Measurements from ENCODE around the gene AHNAK.
A peak's percentile ranks its signal among the peaks of the same experiment; 100 is the strongest.

AHNAK gene

DNA sequence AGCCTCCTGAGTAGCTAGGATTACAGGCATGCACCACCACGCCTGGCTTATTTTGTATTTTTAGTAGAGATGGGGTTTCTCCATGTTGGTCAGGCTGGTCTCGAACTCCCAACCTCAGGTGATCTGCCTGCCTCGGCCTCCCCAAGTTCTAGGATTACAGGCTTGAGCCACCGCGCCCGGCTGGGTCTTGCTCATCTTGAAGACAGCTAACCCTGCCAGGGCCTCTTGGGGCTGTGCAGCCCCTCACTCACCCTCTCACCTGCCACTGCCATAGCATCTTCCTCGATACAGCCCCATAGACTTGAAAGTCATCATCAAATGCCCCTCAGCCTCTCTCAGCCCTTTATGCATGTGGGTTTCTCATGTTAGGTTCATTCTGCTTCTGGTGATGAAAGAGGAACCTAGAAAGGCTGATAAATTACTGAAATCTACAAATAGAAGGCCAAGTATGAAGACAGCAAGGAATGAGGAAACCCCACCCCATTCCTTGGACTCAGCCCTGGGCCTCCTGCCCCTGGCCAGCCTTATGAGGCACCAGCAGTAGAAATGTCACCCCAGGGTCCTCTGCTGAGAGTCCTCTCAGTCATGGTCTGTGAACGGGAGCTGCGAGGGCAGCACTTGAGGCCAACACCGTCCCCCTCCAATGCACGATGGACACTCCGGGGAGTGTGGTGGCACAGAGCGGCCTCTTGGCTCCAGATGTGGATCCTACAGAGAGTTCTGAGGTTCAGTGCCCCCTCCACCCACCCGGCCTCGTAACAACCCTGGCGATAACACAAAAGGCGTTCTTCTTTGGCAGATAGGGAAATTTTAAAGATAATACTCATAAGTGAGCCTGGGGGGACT is 103.0 kb downstream of the AHNAK start:
- peak; percentile 62 for DNase-seq (ENCODE audit: low read depth)
- peak overlapping the region; percentile 46 for H3K4me3 ChIP-seq (replicated peaks; ENCODE audit: low read depth, low read length)
- no peak for TF ChIP-seq CTCF (IDR thresholded peaks at IDR 0.05; ENCODE audit: low read length, missing control alignments)

- H3K4me3 ChIP-seq (replicated peaks; ENCODE audit: low read depth, low read length) = no peak overlapping the region
- TF ChIP-seq CTCF (IDR thresholded peaks at IDR 0.05; ENCODE audit: low read length, missing control alignments) = no peak
- DNase-seq (ENCODE audit: low read depth) = peak; percentile 74
These were observed 106.6 kb downstream of the AHNAK start for GRCh38 chr11:62439785-62440602.

DNA sequence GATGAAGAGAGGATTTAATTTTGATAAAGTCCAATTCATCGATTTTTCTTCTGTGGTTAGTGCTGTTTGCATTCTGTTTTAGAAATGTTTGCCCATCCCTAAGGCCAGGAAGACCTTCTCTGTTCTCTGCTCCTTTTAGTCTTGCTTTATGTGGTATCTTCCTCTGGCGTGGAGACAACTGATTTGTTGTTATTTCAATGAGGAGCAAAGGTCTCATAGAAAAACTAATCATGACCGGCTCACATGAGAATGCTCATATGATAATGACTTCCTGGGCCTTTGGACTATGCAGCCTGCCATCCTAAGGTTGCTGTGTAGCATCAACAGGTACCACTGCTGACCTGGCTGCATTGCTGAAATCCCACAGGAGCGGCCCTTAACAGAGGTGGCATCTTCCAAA is 108.0 kb downstream of the AHNAK start:
- no peak for DNase-seq (ENCODE audit: low read depth)
- no peak overlapping the region for H3K4me3 ChIP-seq (replicated peaks; ENCODE audit: low read depth, low read length)
- no peak for TF ChIP-seq CTCF (IDR thresholded peaks at IDR 0.05; ENCODE audit: low read length, missing control alignments)

- H3K4me3 ChIP-seq (replicated peaks; ENCODE audit: low read depth, low read length) = no peak overlapping the region
- no peak for TF ChIP-seq CTCF (IDR thresholded peaks at IDR 0.05; ENCODE audit: low read length, missing control alignments)
- DNase-seq (ENCODE audit: low read depth) = no peak
These were observed 109.0 kb downstream of the AHNAK start for GRCh38 chr11:62437616-62438015.

DNA sequence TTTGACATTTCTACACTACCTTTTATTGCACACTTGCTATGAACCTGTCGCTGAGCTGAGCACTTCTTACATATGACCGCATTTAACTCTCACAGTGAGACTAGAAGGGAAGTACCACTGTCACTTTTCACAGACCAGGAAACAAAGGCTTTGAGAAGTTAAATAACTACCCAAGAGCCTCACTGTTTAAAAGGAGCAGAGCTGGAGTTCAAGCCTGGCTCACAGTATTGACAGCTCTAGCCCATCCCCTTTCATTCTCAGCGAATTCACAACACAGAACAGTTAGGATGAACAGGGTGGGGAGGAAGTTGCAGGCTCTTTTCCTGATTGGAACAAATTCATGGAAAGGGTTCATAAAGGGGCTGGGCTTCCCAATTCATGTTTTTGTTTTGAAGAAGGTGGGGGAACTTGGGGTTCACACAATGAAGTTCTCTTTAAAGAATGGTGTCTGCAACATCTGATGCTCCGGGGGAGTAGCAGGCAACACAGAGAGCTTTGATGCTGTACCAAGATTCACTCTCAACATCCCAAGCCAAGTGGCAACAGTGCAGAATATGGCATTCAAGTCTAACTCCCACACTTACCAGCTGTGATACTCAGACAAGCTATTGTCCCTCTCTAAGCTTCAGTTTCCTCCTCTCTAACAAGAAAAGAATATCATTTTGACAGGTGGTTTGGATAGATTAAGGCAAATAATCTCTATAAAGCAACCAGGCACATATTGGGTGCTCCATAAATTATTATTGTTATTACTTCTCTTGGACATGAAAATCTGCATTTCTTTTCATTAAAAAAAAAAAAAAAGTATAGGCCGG is 110.6 kb downstream of the AHNAK start:
- H3K4me3 ChIP-seq (replicated peaks; ENCODE audit: low read depth, low read length) = no peak overlapping the region
- peak; percentile 35 for DNase-seq (ENCODE audit: low read depth)
- no peak for TF ChIP-seq CTCF (IDR thresholded peaks at IDR 0.05; ENCODE audit: low read length, missing control alignments)

GRCh38 chr11:62433904-62434276 is 112.7 kb downstream of the AHNAK start:
- TF ChIP-seq CTCF (IDR thresholded peaks at IDR 0.05; ENCODE audit: low read length, missing control alignments) = no peak
- no peak for DNase-seq (ENCODE audit: low read depth)
- no peak overlapping the region for H3K4me3 ChIP-seq (replicated peaks; ENCODE audit: low read depth, low read length)
